IgD-negative memory B cell (primary cell): ENCODE data around the gene UGGT1. TPM values are rescaled to one million over a fixed set of nuclear protein-coding genes. Genes with fewer than 3 reads are reported as not detected.
"Not testable (repeated sequence)": the region's sequence is repeated elsewhere in the genome, so short reads cannot be mapped to it uniquely, and the experiment has no call there.

Experiments used
- H3K27ac Mint-ChIP-seq, 3 donors: one replicate each; pipeline ENCODE4 v1.8.0; 2020 to 2022; ENCODE audit warnings: mild to moderate bottlenecking in 3 of 3, mixed read lengths in 3 of 3, moderate library complexity in 1 of 3
- H3K27me3 Mint-ChIP-seq: one replicate; pipeline ENCODE4 v1.8.0; 2021; ENCODE audit warnings: mixed read lengths
- H3K36me3 Mint-ChIP-seq: one replicate; pipeline ENCODE4 v1.8.0; 2020; ENCODE audit warnings: mild to moderate bottlenecking, mixed read lengths
- H3K4me1 Mint-ChIP-seq, 3 donors: one replicate each; pipeline ENCODE4 v1.8.0; 2020 to 2022; ENCODE audit warnings: mixed read lengths in 3 of 3, mild to moderate bottlenecking in 1 of 3
- H3K4me3 Mint-ChIP-seq, 4 donors: one replicate each; pipeline ENCODE4 v1.8.0; 2020 to 2022; ENCODE audit warnings: mild to moderate bottlenecking in 4 of 4, mixed read lengths in 4 of 4, moderate library complexity in 3 of 4
- H3K9me3 Mint-ChIP-seq, 3 donors: one replicate each; pipeline ENCODE4 v1.8.0; 2020 to 2021; ENCODE audit warnings: mixed read lengths in 3 of 3, mild to moderate bottlenecking in 1 of 3
- polyA plus RNA-seq: library from polyadenylated mRNA; unstranded; fragments of 300-500 nt; fragmentation: Illumina TruSeq; gene quantifications from one replicate; pipeline ENCODE4 v1.2.3, GENCODE V29; 2021

Gene UGGT1
- polyA plus RNA-seq, 1 donor from 2014 or later, result 10.9 TPM

DNA sequence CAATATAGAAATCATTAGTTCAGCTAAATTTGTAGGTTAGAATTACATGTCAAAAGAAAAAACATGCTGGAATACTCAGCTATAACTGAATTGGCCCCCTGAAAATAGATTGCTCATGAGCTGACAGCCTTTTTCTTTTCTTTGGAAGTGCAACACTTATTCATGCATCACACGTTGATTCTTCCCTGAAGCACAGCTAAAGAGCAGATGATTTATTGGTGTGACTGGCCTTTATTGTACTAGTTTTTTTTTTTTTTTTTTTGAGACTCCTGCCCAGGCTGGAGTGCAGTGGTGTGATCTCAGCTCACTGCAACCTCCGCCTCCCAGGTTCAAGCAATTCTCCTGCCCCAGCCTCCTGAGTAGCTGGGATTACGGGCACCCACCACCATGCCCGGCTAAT is 83.1 kb downstream of the UGGT1 start:
- H3K27me3 Mint-ChIP-seq, H3K9me3 Mint-ChIP-seq, H3K27ac Mint-ChIP-seq, H3K36me3 Mint-ChIP-seq, H3K4me3 Mint-ChIP-seq, H3K4me1 Mint-ChIP-seq: not testable (repeated sequence)

GRCh38 chr2:128177315-128177714 is 86.3 kb downstream of the UGGT1 start:
- Mint-ChIP-seq H3K36me3 (no peaks in the 10 kb centered on the region), H3K4me3 (no peak overlapping the region), H3K27ac (no peak overlapping the region), H3K4me1 (no peaks in the 10 kb centered on the region), H3K27me3 (no peaks in the 10 kb centered on the region), H3K9me3 (no peaks in the 10 kb centered on the region)

DNA sequence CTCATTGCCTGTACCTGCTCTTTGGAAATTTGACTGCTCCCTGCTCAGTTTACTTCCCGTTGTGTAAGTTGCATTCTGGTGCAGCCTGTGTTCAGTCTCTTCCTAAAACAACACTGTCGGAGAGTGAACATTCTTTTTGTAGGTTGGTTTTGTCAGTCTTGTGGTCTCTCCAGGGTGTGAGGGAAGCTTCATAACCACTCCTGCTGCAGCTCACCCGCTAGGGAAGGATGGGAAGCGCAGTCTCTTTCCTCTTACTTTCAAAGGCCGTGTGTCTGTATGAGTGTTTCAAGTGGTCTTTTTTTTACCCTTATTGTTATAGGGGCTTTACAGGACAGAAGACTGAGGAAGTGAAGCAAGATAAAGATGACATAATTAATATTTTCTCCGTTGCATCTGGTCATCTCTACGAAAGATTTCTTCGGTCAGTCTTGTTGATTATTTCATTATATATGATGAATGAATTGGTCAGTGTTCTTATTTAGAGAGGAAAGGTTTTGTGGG is 87.2 kb downstream of the UGGT1 start:
- H3K9me3 Mint-ChIP-seq, result no peaks in the 10 kb centered on the region
- H3K4me1 Mint-ChIP-seq, result no peaks in the 10 kb centered on the region
- H3K27ac Mint-ChIP-seq, result no peak overlapping the region
- no peak overlapping the region for H3K4me3 Mint-ChIP-seq
- H3K27me3 Mint-ChIP-seq, result no peaks in the 10 kb centered on the region
- H3K36me3 Mint-ChIP-seq, result peaks cover 5% of the 10 kb centered on the region

- no peak overlapping the region for H3K27ac Mint-ChIP-seq
- no peak overlapping the region for H3K4me3 Mint-ChIP-seq
- H3K4me1 Mint-ChIP-seq, result no peaks in the 10 kb centered on the region
- peaks cover 5% of the 10 kb centered on the region for H3K36me3 Mint-ChIP-seq
- H3K9me3 Mint-ChIP-seq, result no peaks in the 10 kb centered on the region
- H3K27me3 Mint-ChIP-seq, result no peaks in the 10 kb centered on the region
Measured at GRCh38 chr2:128178650-128179460, 87.9 kb downstream of the UGGT1 start.

- no peaks in the 10 kb centered on the region for H3K4me1 Mint-ChIP-seq
- H3K4me3 Mint-ChIP-seq, result no peak overlapping the region
- peaks cover 5% of the 10 kb centered on the region for H3K36me3 Mint-ChIP-seq
- no peak overlapping the region for H3K27ac Mint-ChIP-seq
- H3K9me3 Mint-ChIP-seq, result no peaks in the 10 kb centered on the region
- H3K27me3 Mint-ChIP-seq, result no peaks in the 10 kb centered on the region
Measured at GRCh38 chr2:128179461-128179755, 88.4 kb downstream of the UGGT1 start.

GRCh38 chr2:128180031-128180430 is 89.0 kb downstream of the UGGT1 start:
- no peaks in the 10 kb centered on the region for H3K4me1 Mint-ChIP-seq
- no peaks in the 10 kb centered on the region for H3K27me3 Mint-ChIP-seq
- peak overlapping the region in 1 of 3 donors; percentile 22 for H3K27ac Mint-ChIP-seq
- H3K36me3 Mint-ChIP-seq, result peaks cover 5% of the 10 kb centered on the region
- no peaks in the 10 kb centered on the region for H3K9me3 Mint-ChIP-seq
- no peak overlapping the region for H3K4me3 Mint-ChIP-seq

GRCh38 chr2:128185576-128185975 is 94.6 kb downstream of the UGGT1 start:
- Mint-ChIP-seq H3K4me1 (no peaks in the 10 kb centered on the region), H3K4me3 (no peak overlapping the region), H3K9me3 (no peaks in the 10 kb centered on the region), H3K27ac (no peak overlapping the region), H3K27me3 (no peaks in the 10 kb centered on the region), H3K36me3 (peaks cover 9% of the 10 kb centered on the region)

DNA sequence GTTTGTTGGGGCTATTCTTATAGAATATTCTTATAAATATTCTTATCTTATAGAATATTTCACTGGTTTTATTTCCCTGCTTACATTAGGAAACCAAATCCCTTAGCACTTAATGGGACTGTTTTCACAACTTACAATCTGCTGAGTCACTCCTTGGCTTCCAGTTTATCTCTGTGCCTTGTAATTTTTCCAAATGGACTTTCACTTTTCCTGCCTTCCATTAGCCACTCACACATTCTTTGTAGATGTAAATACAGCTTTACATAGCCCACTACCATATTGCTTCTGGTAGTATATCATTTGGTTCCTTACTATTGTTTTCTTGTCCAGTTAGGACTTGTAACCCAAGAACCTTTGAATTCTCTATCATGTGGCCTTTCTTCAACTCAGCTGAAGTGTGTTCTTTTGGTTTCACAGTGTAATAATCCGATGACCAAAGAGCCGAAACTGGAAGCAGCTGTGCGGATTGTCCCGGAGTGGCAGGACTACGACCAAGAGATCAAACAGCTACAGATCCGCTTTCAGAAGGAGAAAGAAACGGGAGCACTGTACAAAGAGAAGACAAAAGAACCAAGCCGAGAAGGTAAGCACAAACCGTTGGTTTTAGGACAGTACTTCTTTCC is 96.1 kb downstream of the UGGT1 start:
- H3K36me3 Mint-ChIP-seq, result peaks cover 11% of the 10 kb centered on the region
- no peaks in the 10 kb centered on the region for H3K9me3 Mint-ChIP-seq
- no peaks in the 10 kb centered on the region for H3K27me3 Mint-ChIP-seq
- H3K4me1 Mint-ChIP-seq, result no peaks in the 10 kb centered on the region
- H3K27ac Mint-ChIP-seq, result no peak overlapping the region
- no peak overlapping the region for H3K4me3 Mint-ChIP-seq

GRCh38 chr2:128195435-128195984 is 104.5 kb downstream of the UGGT1 start:
- Mint-ChIP-seq H3K27ac (no peak overlapping the region), H3K27me3 (no peaks in the 10 kb centered on the region), H3K4me3 (no peak overlapping the region), H3K9me3 (no peaks in the 10 kb centered on the region), H3K4me1 (peaks cover 6 to 8% (median 6%) of the 10 kb centered on the region in 3 donors), H3K36me3 (peaks cover 4% of the 10 kb centered on the region)

DNA sequence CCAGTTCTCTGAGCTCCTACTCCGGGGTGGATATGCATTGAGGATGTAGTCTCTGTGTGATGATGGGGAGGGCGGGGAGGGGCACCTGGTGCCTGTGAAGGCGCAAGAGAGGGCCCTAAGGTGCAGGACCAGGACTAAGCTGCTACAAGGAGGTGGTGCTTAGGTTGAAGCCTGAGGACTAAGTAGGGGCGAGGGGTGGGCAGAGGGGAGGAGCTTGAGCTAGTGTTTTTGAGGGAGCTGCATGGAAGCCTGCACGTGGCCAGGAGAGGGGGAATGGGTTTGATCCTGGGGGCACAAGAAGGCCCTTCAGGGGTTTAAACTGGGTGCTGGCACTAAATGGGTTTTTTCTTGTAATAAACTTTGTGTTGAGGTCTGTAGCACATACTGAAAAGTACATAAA is 105.0 kb downstream of the UGGT1 start:
- H3K27me3 Mint-ChIP-seq, result no peaks in the 10 kb centered on the region
- H3K4me3 Mint-ChIP-seq, result no peak overlapping the region
- H3K4me1 Mint-ChIP-seq, result peaks cover 6 to 8% (median 6%) of the 10 kb centered on the region in 3 donors
- H3K9me3 Mint-ChIP-seq, result no peaks in the 10 kb centered on the region
- peaks cover 2% of the 10 kb centered on the region for H3K36me3 Mint-ChIP-seq
- peak overlapping the region in 1 of 3 donors; percentile 32 for H3K27ac Mint-ChIP-seq

DNA sequence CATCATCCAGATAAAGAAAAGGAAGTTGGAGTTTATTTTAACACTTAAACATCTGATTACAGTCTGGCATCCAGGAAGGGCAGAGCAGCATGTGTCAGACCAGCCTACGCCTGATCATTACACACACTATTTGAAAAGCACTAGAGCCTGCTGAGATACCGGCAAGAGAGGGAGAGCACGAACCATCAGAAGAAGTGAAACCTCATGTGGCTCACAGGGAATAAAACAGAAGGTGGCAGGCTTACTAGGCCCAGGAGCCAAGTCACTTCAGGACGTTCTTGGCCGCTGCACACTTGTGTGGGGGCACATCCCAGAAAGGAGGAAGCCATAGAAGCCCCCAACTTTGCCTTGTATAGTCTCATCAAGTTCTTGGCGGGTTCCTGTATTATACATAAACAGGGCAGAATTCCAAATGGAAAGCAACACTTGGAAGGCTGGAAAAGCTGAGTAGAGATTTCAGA is 105.5 kb downstream of the UGGT1 start:
- no peak overlapping the region for H3K4me3 Mint-ChIP-seq
- peaks cover 2% of the 10 kb centered on the region for H3K36me3 Mint-ChIP-seq
- H3K9me3 Mint-ChIP-seq, result no peaks in the 10 kb centered on the region
- H3K27ac Mint-ChIP-seq, result peak overlapping the region in 1 of 3 donors; percentile 32
- H3K4me1 Mint-ChIP-seq, result peaks cover 6 to 8% (median 6%) of the 10 kb centered on the region in 3 donors
- H3K27me3 Mint-ChIP-seq, result no peaks in the 10 kb centered on the region

- H3K4me1 Mint-ChIP-seq, result peaks cover 6 to 8% (median 6%) of the 10 kb centered on the region in 3 donors
- no peak overlapping the region for H3K4me3 Mint-ChIP-seq
- peak overlapping the region in 1 of 3 donors; percentile 86 for H3K27ac Mint-ChIP-seq
- no peaks in the 10 kb centered on the region for H3K27me3 Mint-ChIP-seq
- H3K9me3 Mint-ChIP-seq, result no peaks in the 10 kb centered on the region
- peaks cover 2% of the 10 kb centered on the region for H3K36me3 Mint-ChIP-seq
Measured at GRCh38 chr2:128197059-128197458, 106.1 kb downstream of the UGGT1 start.

GRCh38 chr2:128198656-128199055 is 107.7 kb downstream of the UGGT1 start:
- H3K9me3 Mint-ChIP-seq, result no peaks in the 10 kb centered on the region
- H3K36me3 Mint-ChIP-seq, result peaks cover 2% of the 10 kb centered on the region
- H3K27ac Mint-ChIP-seq, result no peak overlapping the region
- H3K4me3 Mint-ChIP-seq, result no peak overlapping the region
- H3K27me3 Mint-ChIP-seq, result no peaks in the 10 kb centered on the region
- peaks cover 6 to 8% (median 6%) of the 10 kb centered on the region in 3 donors for H3K4me1 Mint-ChIP-seq

- peaks cover 2% of the 10 kb centered on the region for H3K36me3 Mint-ChIP-seq
- peaks cover 6 to 8% (median 6%) of the 10 kb centered on the region in 3 donors for H3K4me1 Mint-ChIP-seq
- no peaks in the 10 kb centered on the region for H3K9me3 Mint-ChIP-seq
- no peaks in the 10 kb centered on the region for H3K27me3 Mint-ChIP-seq
- no peak overlapping the region for H3K4me3 Mint-ChIP-seq
- H3K27ac Mint-ChIP-seq, result no peak overlapping the region
Measured at GRCh38 chr2:128199141-128199540, 108.1 kb downstream of the UGGT1 start.

DNA sequence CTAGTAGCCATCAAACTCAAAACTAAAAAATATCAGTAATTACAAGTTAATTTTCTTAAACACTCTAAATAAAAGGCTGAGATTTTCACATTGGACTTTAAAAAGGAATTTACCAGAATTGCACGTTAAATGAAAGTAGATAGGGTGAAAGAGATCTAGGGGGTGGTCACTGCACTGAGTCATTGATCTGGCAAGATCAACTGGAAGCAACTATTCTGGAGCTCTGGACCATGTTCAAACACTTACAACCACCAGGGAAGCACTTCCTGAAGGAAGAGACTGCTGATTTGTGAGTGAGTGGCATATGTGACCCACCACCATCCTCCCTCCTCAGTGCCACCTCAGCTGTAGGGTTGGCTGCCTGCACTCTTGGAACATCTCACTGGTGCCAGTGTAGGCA is 111.8 kb downstream of the UGGT1 start:
- H3K4me3 Mint-ChIP-seq, result no peak overlapping the region
- H3K27ac Mint-ChIP-seq, result no peak overlapping the region
- no peaks in the 10 kb centered on the region for H3K36me3 Mint-ChIP-seq
- H3K9me3 Mint-ChIP-seq, result peaks cover 0 to 4% (median 0%) of the 10 kb centered on the region in 3 donors
- no peaks in the 10 kb centered on the region for H3K27me3 Mint-ChIP-seq
- H3K4me1 Mint-ChIP-seq, result peaks cover 0 to 4% (median 0%) of the 10 kb centered on the region in 3 donors
